ENCODE measurements around the gene PSRC1.
"Not testable (repeated sequence)": the region's sequence is repeated elsewhere in the genome, so short reads cannot be mapped to it uniquely, and the experiment has no call there.

Gene PSRC1

DNA sequence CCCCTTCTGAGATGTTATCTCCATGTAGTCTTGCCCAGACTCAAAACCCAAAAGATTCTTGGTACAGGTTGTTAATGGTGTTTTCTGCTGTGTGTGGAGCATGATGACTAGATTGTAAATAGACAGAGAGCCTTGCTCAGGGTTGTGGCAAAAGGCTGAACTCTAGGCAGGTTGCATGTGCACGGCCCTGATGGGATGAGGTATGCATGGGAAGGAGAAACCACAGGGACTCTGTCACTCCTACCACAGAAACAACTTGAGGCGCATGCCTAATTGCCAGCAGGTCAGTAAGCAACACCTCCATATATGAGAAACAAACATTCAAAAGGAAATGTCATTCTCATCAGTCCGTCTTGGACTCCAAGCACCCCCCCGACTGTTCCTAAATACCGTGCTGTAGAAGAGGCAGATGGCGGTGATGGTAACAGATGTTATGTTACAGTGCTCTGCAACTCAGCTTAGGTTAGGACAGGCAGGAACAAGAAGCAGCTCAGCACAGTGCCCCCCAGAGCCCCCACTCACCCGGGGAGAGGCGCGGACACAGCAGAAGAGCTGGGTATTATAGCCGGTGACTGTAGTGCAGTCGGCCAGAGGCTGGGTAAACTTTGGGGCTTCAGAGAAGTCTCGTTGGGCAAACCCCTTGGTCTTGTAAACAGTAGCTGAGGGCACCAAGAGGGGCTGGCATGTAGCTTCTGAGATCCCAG, 12.9 kb upstream of the PSRC1 start:
- no peak for DNase-seq

GRCh38 chr1:109294481-109294880, 11.5 kb upstream of the PSRC1 start:
- DNase-seq: no peak

DNA sequence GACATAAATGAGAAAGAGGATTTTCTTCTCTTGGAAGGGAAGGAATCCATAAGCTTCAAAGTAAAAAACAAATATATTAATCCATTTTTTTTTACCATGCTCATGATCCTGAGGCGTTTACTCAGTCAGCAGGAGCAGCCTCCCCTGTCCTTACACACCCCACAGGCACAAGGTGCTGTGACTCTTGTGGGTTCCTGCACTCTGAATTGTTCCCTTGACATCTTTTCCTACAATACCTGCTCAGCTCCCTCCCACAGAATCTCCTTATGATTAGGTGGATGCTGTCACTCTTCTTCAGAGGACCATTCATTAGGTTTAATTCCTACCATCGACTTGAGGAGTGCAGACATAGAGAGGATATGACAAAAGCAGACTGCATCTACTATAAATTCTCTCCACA, 10.1 kb upstream of the PSRC1 start:
- no peak for DNase-seq

- DNase-seq: no peak
These were observed 9.4 kb upstream of the PSRC1 start for GRCh38 chr1:109292364-109292763.

DNA sequence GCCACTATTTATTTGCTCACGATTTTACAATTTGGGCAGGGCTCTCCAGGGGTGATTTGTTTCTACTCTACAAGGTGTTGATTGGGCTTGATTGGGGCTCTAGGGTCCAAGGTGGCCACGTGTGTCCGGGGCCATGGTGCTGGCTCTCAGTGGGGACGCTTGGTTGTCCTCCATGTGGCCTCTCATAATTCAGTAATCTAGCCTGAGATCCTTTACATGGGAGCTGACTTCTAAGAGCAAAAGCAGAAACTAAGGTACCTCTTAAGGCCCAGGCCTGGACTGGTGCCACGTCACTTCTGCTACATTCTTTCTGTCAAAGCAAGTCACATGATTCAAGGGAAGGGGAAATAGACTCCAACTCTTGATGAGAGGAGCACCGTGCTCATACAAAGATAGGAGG, 8.1 kb upstream of the PSRC1 start:
- peak in 1 of 14 donors; percentile 34 for DNase-seq

- no peak for DNase-seq
These were observed 7.2 kb upstream of the PSRC1 start for GRCh38 chr1:109290137-109290536.

DNA sequence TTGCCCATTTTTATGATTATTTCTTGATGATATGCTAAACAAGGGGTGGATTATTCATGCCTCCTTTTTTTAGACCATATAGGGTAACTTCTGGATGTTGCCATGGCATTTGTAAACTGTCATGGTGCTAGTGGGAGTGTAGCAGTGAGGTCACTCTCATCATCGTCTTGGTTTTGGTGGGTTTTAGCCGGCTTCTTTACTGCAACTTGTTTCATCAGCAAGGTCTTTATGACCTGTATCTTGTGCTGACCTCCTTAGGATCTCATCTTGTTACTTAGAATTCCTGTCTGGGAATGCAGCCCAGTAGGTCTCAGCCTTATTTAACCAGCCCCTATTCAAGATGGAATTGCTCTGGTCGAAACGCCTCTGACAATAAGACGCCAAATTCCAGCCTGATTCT, 3.8 kb upstream of the PSRC1 start:
- not testable (repeated sequence) for DNase-seq

GRCh38 chr1:109283748-109284600, 1.0 kb upstream of the PSRC1 start:
- no peak for DNase-seq

DNA sequence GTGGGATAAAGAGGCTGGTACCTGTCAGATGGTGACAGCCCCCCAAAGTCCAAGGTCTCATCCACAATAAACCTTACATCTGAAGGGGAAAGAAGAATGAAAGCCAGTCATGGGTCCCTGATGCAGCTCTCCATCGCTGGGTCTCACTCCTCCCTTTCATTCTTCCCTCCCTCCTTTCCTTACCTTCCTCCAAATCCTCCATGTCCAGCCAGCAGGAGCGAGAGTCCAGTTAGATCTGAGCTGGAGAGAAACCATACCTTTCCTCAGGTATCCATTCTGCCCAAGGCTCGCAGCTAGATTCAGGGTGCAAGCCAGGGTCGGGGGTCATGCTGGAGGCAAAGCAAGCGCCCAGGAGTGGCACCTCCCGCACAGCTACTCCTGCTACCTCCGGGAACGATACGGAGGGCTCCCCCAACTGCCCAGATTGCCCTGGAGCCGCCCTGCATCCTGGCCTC, 421 bp downstream of the PSRC1 start:
- DNase-seq: no peak

- peak in 9 of 14 donors; percentile 6 to 72 (median 63) for DNase-seq
These were observed 1.1 kb downstream of the PSRC1 start for GRCh38 chr1:109281680-109282496.

- no peak for DNase-seq
These were observed 2.1 kb downstream of the PSRC1 start for GRCh38 chr1:109280862-109281261.

GRCh38 chr1:109279615-109280278, 3.2 kb downstream of the PSRC1 start:
- no peak for DNase-seq

DNA sequence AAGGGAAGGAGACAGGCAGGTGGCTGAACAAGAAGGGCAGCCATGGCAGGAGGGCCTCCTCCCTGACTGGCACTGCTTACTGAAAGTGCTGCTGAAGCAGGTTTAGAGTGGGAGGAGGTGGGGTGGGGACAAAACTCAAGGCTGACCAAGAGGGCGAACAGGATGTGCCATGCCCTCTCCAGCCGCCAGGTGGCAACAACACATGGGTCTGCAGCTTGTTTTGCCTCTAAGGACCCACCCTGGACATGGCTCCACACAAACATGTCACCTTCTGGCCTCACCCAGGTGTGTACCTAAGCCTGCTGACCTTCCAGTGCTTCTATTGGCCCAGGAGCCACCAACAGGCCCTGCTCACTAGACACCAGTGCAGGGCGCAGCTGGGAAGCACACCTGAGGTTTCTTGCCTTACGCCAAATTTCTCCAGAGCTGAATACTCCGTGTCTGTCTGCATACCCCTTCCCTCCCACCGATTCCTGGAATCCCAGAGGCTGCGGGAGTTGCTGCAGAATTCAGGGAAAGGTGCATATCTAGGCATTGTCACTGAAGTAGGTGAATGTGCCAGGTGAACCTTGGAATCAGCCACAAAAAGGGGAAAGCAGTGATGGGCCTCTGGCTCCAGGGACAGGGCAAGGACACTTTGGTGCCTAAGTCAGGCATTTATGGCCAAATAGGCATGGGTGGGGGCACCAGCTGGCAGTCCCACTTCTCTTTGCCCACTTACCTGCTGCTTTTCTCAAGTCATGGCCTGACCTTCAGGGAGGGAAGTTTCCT, 5.3 kb downstream of the PSRC1 start:
- DNase-seq: peak in 12 of 14 donors; percentile 26 to 81 (median 64)

DNA sequence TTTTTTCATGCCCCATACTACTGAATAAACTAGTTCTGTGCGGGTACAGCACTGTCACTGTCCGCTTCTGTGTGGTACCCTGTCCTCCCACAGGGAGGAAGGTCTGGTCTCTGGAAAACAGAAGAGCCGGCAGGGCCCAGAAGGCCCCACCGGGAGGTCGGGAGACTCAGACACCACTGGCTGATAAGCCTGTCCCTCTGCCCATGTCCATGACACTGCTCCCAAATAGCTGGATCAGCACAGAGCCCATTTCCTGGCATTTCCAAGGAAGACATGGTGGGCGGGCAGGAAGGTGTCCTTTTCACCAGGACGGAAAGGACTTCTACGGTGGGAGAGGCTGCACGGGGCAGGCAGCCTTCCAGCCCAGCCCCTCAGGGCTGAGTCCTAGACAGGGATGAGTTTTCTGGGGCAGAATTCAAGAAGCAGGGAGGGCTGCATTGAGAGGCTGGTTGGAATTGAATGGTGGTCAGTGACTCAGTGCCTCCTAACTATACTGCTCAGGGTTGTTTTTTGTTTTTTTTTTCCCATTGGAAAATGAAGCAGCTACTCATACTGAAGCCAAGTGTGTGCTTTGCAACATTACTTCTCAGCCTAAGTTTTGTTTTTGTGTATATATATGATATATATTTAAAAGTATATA, 7.1 kb downstream of the PSRC1 start:
- no peak for DNase-seq

GRCh38 chr1:109274533-109275476, 8.1 kb downstream of the PSRC1 start:
- DNase-seq: peak in 3 of 14 donors; percentile 11 to 57 (median 52)

GRCh38 chr1:109273570-109274288, 9.2 kb downstream of the PSRC1 start:
- no peak for DNase-seq

GRCh38 chr1:109272831-109273547, 10.0 kb downstream of the PSRC1 start:
- DNase-seq: no peak

Data from C1 segment of cervical spinal cord (tissue), 14 donors.